D721Med (cell line): ENCODE measurements around the gene HNF1A.

Experiments used
- DNase-seq: peaks from one replicate; pipeline ENCODE4 v3.0.0; 2011; ENCODE audit warnings: low spot score; ENCODE audit not compliant: insufficient read length
- FAIRE-seq: peaks from 2 replicates; lab custom pipeline; 2011; peaks lifted over from hg19 to GRCh38; lab: Jason Lieb, UNC
- CTCF ChIP-seq: IDR thresholded peaks from 2 replicates; pipeline ENCODE4 v1.5.1; 2012; ENCODE audit warnings: mild to moderate bottlenecking, control low read depth; ENCODE audit not compliant: insufficient read depth; ENCODE audit errors: missing control alignments

HNF1A gene

GRCh38 chr12:120996133-120996746 lies 17.9 kb downstream of the HNF1A start:
- no peak for TF ChIP-seq CTCF
- no peak for FAIRE-seq
- no peak for DNase-seq

- no peak for FAIRE-seq
- no peak for DNase-seq
- TF ChIP-seq CTCF: no peak
Observed at GRCh38 chr12:120997448-120997847, 19.1 kb downstream of the HNF1A start.

- TF ChIP-seq CTCF: no peak
- FAIRE-seq: no peak
- DNase-seq: no peak
Observed at GRCh38 chr12:120998435-120998834, 20.1 kb downstream of the HNF1A start.

GRCh38 chr12:120999191-121000120 lies 21.1 kb downstream of the HNF1A start:
- no peak for TF ChIP-seq CTCF
- DNase-seq: no peak
- FAIRE-seq: no peak

- FAIRE-seq (no peak), DNase-seq (no peak)
- TF ChIP-seq CTCF: no peak
Observed at GRCh38 chr12:121000530-121000929, 22.2 kb downstream of the HNF1A start.

- no peak for TF ChIP-seq CTCF
- FAIRE-seq (no peak), DNase-seq (no peak)
Observed at GRCh38 chr12:121001060-121001459, 22.7 kb downstream of the HNF1A start.

GRCh38 chr12:121001841-121002483 lies 23.6 kb downstream of the HNF1A start:
- no peak for DNase-seq
- TF ChIP-seq CTCF: no peak
- FAIRE-seq: no peak
